GM20000 (cell line): ENCODE data around the gene GSAP.
A peak's percentile ranks its signal among the peaks of the same experiment; 100 is the strongest.

Source experiments
- DNase-seq: peaks from one replicate; pipeline ENCODE4 v3.0.0; 2012; ENCODE audit warnings: low spot score
- CTCF ChIP-seq: IDR thresholded peaks from 2 replicates; pipeline ENCODE4 v1.5.1; 2012; ENCODE audit warnings: mild to moderate bottlenecking, control low read depth; ENCODE audit errors: extremely low read depth, missing control alignments

Gene GSAP

GRCh38 chr7:77416621-77417371 lies 647 bp upstream of the GSAP start:
- TF ChIP-seq CTCF: no peak
- no peak for DNase-seq

- TF ChIP-seq CTCF: no peak
- peak; percentile 73 for DNase-seq
These were observed 700 bp downstream of the GSAP start for GRCh38 chr7:77415476-77415822.

GRCh38 chr7:77413861-77414424 lies 2.2 kb downstream of the GSAP start:
- DNase-seq: no peak
- no peak for TF ChIP-seq CTCF

- TF ChIP-seq CTCF: no peak
- DNase-seq: no peak
These were observed 3.0 kb downstream of the GSAP start for GRCh38 chr7:77413128-77413527.

- no peak for TF ChIP-seq CTCF
- no peak for DNase-seq
These were observed 6.2 kb downstream of the GSAP start for GRCh38 chr7:77409739-77410547.

- no peak for TF ChIP-seq CTCF
- no peak for DNase-seq
These were observed 7.0 kb downstream of the GSAP start for GRCh38 chr7:77409005-77409738.
